ENCODE data around the gene ATP5MC2.
A peak's percentile ranks its signal among the peaks of the same experiment; 100 is the strongest.
"Not testable (repeated sequence)": the region's sequence is repeated elsewhere in the genome, so short reads cannot be mapped to it uniquely, and the experiment has no call there.

The ATP5MC2 gene

DNA sequence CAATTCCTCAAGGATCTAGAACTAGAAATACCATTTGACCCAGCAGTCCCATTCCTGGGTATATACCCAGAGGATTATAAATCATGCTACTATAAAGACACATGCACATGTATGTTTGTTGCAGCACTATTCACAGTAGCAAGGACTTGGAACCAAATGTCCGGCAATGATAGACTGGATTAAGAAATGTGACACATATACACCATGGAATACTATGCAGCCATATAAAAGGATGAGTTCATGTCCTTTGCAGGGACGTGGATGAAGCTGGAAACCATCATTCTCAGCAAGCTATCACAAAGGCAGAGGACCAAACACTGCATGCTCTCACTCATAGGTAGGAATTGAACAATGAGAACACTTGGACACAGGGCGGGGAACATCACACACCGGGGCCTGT, 29.6 kb downstream of the ATP5MC2 start:
- not testable (repeated sequence) for DNase-seq (ENCODE audit: low read depth)

DNA sequence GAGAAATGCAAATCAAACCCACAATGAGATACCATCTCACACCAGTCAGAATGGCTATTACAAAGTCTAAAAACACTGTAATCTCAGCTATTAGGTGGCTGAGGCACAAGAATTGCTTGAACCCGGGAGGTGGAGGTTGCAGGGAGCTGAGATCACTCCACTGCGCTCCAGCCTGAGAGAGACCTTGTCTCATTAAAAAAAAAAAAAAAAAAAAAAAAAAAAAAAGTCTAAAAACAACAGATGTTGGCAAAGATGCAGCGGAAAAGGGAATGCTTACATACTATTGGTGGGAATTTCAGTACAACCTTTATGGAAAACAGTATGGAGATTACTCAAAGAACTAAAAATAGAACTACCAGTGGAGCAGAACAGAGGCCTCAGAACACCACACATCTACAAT, 30.7 kb downstream of the ATP5MC2 start:
- no peak for DNase-seq (ENCODE audit: low read depth)

DNA sequence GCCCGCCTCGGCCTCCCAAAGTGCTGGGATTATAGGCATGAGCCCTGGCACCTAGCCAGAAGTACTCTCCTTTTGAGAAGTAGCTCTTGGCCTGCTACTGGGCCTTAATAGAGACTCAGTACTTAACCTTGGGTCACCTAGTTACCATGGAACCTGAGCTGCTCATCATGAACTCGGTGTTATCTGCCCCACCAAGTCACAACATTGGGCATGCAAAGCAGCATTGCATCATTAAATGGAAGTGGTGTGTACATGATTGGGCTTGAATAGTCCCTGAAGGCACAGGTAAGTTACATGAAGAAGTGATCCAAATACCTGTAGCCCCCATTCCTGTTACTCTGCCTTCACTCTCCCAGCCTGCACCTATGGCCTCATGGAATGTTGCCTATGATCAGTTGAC, 31.8 kb downstream of the ATP5MC2 start:
- DNase-seq (ENCODE audit: low read depth) = no peak

DNA sequence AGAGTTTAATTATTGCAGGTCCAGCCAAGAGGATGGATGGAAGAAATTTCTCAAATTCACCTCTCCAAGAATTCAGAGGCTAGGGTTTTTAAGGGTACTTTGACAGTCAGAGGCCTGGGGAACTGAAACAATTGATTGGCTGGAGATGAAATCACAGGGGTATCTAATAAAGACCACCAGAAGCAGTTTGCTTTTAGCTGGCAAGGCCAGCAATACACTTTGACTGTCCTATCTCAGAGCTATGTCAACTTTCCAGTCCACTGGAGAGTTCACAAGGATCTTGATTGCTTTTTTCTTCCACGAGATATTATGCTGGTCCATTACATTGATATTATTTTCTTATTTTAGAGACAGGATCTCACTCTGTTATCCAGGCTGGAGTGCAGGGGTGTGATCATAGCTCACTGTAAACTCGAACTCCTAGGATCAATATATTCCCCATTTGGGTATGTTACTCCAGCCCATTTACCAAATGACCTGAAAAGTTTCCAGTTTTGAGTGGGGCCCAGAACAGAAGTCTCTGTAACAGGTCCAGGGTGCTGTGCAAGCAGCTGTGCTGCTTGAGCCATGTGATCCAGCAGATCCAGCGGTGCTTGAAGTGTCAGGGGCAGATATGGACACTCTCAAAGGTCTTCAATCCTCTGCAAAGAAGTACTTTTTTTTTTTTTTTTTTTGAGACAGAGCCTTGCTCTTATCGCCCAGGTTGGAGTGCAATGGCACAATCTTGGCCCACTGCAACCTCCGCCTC, 32.5 kb downstream of the ATP5MC2 start:
- DNase-seq (ENCODE audit: low read depth) = no peak

DNA sequence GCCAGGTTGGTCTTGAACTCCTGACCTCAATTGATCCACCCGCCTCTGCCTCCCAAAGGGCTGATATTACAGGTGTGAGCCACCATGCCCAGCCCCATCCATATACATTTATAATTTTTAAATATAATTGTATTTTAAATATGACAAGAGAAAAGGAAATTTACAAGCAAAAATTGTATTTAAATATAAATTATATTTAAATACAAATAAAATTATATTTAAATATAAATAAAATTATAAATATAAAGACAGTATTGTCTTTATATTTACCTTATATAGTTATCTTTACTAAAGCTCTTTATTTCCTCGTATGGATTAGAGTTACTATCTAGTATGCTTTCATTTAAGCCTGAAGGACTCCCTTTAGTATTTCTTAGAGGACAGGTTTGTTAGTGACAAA, 37.8 kb downstream of the ATP5MC2 start:
- DNase-seq (ENCODE audit: low read depth) = no peak

DNA sequence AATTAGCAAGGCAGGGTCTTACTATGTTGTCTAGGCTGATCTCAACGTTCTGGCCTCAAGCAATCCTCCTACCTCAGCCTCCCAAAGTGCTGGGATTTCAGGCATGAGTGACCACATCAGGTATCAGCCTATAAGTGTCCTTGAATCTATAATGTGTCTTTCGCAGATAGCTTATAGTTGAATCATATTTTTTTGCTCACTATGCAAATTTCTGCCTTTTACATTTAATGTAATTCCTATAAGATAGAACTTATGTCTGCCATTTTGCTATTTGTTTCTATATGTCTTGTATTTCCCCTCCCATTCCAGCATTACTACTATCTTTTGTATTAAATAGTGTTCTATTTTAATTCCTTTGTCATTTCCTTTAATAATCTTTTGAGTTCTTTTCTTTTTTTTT, 39.2 kb downstream of the ATP5MC2 start:
- DNase-seq (ENCODE audit: low read depth) = no peak

DNA sequence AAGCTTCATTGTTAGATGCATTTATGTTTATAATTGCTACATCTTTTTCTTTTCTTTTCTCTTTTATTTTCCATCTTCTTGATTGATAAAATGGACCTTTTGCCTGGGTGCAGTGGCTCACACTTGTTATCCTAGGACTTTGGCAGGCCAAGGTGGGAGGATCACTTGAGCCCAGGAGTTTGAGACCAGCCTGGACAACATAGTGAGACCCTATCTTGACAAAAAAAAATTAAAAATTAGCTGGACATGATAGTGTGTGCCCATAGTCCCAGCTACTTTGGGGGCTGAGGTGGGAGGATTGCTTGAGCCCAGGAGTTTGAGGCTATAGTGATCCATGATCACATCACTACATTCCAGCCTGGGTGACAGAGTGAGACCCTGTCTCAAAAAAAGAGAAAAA, 40.2 kb downstream of the ATP5MC2 start:
- not testable (repeated sequence) for DNase-seq (ENCODE audit: low read depth)

DNA sequence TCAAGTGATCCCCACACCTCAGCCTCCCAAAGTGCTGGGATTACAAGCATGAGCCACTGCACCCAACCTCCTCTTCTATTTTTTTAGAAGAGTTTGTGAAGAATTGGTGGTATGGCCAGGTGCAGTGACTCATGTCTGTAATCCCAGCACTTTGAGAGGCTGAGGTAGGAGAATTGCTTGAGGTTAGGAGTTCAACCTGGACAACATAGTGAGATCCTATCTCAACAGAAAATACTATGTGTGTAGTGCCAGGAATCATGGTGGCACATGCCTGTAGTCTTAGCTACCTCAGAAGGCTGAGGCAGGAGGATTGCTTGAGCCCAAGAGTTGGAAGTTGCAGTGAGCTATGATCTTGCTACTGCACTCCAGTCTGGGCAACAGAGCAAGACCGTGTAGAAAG, 44.2 kb downstream of the ATP5MC2 start:
- no peak for DNase-seq (ENCODE audit: low read depth)

DNA sequence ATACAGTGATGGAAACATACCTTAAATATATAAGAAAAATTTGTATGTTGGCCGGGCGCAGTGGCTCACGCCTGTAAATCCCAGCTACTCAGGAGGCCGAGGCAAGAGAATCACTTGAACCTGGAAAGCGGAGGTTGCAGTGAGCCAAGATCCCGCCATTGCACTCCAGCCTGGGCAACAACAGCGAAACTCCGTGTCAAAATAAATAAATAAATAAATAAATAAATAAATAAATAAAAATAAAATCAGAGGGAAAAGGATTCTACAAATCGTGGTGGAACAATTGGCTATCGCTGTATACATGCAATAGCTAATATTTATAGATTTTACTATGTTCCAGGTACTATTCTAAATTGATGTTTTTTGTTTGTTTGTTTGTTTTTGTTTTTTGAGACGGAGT, 48.0 kb downstream of the ATP5MC2 start:
- no peak for DNase-seq (ENCODE audit: low read depth)

DNA sequence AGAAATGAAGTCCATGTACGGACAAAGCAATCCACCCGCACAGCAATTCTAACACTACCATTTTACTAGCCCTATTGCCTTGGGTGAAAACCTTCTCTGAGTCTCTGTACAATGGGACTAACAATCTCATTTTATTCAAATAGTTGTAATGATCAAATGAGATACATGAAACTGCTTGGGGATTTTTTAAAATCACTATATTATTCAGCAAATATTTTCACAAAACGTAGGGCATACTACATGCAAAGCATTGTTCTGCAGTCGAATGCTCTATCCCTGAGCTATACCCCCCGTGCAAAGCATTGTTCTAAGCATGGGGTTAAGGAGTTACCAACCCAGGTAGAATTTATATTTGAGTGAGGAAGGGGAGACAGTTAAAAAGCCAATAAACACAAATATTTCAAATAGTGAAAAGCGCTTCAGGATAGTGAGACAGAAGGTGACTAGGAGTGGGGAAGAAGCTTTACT, 49.1 kb downstream of the ATP5MC2 start:
- DNase-seq (ENCODE audit: low read depth) = no peak

DNA sequence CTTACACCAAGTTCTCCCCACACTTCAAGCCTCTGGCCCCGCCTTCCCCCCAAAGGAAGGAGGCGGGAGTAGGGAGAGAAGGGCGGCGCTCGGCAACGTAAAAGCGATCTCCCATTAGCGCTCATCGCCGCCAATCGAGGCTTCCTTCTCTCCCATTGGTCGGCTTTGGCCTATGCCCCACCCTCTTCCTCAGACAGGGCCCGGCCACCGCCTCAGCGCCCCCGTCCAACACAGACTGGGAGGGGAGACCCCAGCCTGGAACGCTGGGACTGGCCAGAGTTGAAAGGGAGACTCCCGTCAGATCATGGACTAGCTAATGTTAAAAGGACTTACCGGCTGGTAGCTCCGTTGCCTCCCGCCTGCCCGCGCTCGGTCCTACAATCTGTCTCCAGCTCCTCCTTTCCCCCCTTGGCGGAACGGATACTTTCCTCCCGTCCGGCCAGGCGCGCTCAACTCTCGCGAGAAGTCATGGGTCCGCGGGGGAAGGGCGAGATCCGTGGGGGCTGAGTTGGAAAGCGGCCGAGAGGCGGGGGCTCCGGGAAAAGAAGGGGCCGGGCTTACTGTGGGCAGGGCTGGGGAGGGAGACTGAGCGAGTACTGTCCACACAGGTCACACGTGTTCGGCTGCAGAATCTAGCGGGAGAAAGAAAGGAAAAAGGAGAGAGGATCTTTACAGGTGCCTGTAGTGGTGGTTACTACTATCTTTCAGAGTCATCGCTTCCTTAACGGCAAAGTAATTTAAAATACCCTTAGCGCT, 49.8 kb downstream of the ATP5MC2 start, which contains the start of gene ATF7:
Gene ATF7 (minus strand): TSS at position 437 of the 756 bp plus-strand sequence. CDS start 25,382 bp downstream, outside the sequence.
- DNase-seq (ENCODE audit: low read depth) = peak; percentile 97

DNA sequence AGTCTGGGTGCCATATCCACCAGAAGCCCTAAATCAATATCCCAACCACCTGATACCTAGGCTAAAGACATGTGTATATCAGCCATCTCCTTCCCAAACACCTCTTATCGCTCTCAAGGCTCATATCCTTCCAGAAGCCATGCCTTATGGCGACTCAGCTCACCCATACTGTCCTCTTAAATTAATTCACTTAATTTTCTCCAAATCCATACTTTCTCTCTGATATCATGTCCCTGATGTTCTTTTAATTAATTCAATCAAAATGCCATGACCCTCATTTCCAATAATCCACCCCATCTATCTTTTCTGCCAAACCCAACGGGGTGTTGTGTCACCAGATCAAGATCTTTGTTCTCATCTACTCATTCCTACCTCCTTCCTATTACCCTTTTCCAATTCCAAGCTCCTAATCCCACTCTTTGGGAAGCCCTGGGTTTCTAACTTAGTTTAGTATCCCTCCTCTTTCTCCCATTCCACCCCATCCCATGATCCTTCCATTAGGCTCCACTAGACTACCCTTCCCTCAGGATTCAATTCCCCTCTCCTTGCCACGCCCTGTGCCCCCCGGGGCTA, 50.4 kb downstream of the ATP5MC2 start:
- no peak for DNase-seq (ENCODE audit: low read depth)

DNA sequence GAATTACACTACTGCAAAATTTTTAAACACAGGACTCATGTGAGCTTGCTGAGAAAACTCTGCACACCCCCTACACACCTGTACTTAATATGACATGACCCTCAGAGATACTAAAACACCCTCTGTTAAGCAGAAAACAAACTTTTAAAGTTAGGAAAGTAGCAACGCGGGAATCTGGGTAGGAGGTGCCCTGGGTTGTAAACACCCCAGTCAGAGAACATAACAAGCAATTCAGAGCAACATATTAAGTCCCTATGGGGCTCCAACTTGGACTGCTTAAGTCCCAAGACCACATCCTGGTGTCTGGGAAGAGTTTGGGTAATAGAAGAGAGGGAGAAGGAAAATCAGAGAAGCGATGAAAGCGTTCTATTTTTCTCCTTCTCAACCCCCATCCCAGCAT, 50.9 kb downstream of the ATP5MC2 start:
- DNase-seq (ENCODE audit: low read depth) = no peak

DNA sequence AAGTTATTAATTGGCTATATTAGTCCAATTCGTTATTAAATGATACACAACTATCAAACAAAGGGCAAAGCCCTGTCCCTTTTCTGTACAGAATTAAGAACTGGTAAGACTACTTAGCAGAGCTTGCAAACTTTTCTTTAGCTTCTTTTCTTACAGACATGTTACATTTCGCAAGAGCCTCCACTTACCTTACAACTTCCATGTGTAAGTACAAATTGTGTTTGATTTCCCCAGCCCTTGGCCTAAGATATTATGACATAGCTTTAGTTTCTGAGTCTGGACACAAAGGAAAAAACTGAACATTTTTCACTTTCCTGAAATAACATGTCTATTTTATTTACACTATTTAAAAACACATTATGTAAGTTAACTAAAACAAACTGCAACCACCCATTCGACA, 51.4 kb downstream of the ATP5MC2 start:
- DNase-seq (ENCODE audit: low read depth) = no peak

DNA sequence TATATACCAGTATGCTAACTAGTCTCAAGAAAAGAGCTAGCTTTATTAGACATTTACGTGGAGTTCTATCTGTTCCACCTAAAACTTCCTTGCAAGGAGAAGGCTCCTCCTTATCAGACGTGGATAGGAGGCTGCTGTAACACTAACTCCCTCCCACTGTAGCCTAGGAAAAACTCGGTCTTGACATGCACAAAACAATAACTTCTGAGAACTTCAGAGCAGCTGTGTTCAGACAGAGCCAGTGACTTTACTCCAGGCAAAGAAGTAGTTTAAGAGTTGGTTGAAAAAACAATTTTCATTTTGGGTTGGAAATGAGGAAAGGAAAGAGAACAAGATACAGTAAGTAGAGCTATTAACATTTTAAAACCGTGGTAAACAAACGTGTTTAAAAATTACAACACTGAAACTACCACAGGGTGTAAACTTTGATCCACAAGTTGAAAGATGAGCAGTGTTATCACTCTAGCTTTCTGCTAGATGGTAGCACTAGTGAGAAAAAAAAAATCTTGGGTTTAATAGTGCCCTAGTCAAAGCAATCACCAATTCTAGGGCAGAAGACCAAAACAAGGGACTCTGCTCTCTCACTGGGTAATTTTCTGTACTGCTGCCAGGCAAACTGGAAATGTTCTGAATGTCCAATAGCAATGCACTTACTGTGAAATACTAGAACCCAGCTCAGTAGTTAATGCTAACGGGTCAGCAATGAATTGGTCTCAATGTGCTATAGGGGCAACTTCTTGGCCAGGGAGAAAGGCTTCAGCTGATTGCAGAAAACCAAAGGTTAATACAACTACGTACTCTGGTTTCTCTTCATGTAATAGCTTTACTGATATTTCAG, 52.1 kb downstream of the ATP5MC2 start:
- no peak for DNase-seq (ENCODE audit: low read depth)

DNA sequence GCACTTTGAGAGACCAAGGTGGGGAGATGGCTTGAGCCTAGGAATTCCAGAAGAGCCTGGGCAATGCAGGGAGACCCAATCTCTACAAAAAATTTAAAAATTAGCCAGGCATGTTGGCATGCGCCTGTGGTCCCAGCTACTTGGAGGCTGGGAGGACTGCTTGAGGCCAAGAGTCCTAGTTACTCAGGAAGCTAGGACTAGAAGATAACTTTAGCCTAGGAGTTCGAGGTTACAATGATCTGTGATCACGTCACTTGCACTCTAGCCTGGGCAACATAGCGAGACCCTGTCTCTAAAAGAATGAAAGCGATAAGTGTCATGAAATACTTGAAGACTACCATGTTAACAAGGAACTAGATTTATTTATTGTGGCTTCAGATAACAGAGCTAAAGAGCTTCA, 53.2 kb downstream of the ATP5MC2 start:
- no peak for DNase-seq (ENCODE audit: low read depth)

DNA sequence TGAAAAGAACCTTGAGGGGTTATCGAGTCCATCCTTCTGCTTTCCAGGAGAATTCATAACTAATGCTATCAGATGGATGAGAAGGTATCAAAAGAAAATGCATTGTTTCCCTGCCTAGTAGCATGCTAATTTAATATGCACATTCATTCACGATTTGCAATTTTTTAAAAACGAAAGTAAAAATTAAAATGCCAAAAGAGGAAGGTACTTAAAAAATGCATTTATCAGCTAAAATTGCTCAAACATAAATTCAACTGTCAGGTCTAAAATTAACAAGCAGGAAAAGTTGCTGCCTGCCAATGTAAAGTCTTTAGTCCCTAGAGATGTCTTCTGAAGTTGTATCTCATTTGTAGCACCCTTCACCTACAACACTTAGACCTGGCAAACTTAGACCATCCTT, 57.6 kb downstream of the ATP5MC2 start:
- DNase-seq (ENCODE audit: low read depth) = no peak

DNA sequence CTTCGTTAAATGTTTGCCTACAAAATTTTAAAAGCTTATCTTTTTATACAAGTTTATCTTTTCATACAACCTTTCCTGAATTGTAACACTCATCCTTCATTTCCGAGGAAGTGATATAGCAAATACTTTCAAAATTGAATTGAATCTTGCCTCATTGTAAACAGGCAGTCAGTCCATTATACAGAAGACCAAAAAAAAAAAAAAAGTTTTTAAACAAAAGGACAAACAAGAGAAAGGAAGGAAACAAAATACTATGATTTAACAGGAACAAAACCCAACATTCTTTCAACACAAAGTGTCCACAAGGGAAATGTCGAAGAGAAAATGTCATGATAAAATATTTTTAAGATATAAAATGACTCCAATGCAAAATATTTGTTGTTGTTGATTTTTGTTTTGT, 58.2 kb downstream of the ATP5MC2 start:
- no peak for DNase-seq (ENCODE audit: low read depth)

DNA sequence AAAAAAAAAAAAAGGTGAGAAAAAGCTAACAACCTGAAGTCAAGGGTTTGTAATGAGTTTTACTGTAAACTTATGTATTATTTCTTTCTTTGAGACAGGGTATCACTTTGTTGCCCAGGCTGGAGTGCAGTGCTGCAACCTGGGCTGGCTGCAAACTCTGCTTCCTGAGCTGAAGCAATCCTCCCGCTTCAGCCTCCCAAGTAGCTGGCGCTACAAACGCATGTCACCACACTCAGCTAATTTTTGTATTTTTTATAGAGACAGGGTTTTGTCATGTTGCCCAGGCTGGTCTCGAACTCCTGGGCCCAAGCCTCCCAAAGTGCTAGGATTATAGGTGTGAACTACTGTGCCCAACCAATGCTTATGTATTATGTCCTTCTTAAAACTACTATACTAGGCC, 58.9 kb downstream of the ATP5MC2 start:
- DNase-seq (ENCODE audit: low read depth) = no peak

All from stimulated activated CD8-positive, alpha-beta memory T cell treated with anti-CD3 and anti-CD28 coated beads, Interleukin-15, amount 100 ng/mL, for 24 hours (primary cell).